AG04450 (cell line): ENCODE data around the gene ABHD10. TPM values are rescaled to one million over a fixed set of nuclear protein-coding genes. Genes with fewer than 3 reads are reported as not detected.

Experiments used
- CTCF ChIA-PET: fragments of 300-600, 350-600 bp; formaldehyde crosslinking; extraction: SDS; loops from one replicate; lab custom pipeline; 2022; ENCODE audit warnings: antibody characterized with exemption, inconsistent platforms; lab: Charles Lee
- POLR2A ChIA-PET: fragments of 350-600 bp; formaldehyde crosslinking; extraction: SDS; loops from one replicate; lab custom pipeline; 2021; ENCODE audit warnings: antibody characterized with exemption, inconsistent platforms; lab: Yijun Ruan, JAX
- DNase-seq: peaks from one replicate; pipeline ENCODE4 v3.0.0-alpha.2; 2011; ENCODE audit warnings: low read depth, low spot score
- H3K27ac ChIP-seq: one replicate; pipeline ENCODE4 v1.5.1; 2012; ENCODE audit warnings: low read depth, low read length, control low read depth
- H3K27me3 ChIP-seq: one replicate; pipeline ENCODE4 v1.6.0; 2012; ENCODE audit warnings: low read length; ENCODE audit not compliant: control insufficient read depth, insufficient read depth
- H3K4me3 ChIP-seq: 2 replicates; pipeline ENCODE4 v1.5.1; 2011; ENCODE audit warnings: mild to moderate bottlenecking, low read depth, low read length, control low read depth
- H3K9me3 ChIP-seq: 2 replicates; pipeline ENCODE4 v1.5.1; 2012; ENCODE audit warnings: low read length; ENCODE audit not compliant: control insufficient read depth, insufficient read depth
- polyA plus RNA-seq: library from polyadenylated mRNA; depleted of rRNA; stranded (reverse); fragments of >200 nt; gene quantifications from 2 replicates; pipeline ENCODE4 v1.2.3, GENCODE V29; 2011
- TF ChIP-seq, protein P1 (sequence below): IDR thresholded peaks from 2 replicates; pipeline ENCODE4 v1.5.1; 2011; ENCODE audit warnings: low read depth, low read length, control low read depth, inconsistent platforms

Gene ABHD10
- polyA plus RNA-seq, 1 experiment = 37.5 TPM

DNA sequence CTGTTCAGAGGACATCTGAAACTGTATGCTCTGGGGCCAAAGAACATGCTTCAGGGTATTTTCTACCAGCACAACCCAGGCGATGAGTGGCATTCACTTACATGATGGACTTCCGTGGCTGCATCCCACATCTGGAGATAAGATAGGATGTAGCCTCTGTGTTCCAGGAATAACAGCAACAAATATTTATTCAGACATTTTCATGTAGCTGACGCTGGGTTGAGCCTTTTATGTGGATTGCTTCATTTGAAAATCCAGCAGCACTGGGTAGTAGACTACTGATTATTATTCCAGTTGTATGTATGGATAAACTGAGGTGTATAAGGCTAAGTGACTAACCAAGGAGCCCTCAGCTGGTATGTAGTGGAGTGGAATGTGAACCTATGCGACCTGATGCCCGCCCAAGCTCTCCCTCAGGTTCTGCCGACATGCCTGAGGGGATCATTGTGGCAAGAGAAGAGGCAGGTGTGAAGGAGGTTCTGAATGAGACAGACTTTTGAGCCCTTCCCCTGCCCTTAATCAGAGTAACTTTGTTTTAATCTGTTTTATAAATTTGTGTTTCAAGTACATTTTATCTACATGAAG is 25.9 kb upstream of the ABHD10 start:
- no peak for DNase-seq
- TF ChIP-seq, protein P1, sequence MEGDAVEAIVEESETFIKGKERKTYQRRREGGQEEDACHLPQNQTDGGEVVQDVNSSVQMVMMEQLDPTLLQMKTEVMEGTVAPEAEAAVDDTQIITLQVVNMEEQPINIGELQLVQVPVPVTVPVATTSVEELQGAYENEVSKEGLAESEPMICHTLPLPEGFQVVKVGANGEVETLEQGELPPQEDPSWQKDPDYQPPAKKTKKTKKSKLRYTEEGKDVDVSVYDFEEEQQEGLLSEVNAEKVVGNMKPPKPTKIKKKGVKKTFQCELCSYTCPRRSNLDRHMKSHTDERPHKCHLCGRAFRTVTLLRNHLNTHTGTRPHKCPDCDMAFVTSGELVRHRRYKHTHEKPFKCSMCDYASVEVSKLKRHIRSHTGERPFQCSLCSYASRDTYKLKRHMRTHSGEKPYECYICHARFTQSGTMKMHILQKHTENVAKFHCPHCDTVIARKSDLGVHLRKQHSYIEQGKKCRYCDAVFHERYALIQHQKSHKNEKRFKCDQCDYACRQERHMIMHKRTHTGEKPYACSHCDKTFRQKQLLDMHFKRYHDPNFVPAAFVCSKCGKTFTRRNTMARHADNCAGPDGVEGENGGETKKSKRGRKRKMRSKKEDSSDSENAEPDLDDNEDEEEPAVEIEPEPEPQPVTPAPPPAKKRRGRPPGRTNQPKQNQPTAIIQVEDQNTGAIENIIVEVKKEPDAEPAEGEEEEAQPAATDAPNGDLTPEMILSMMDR = no peak

DNA sequence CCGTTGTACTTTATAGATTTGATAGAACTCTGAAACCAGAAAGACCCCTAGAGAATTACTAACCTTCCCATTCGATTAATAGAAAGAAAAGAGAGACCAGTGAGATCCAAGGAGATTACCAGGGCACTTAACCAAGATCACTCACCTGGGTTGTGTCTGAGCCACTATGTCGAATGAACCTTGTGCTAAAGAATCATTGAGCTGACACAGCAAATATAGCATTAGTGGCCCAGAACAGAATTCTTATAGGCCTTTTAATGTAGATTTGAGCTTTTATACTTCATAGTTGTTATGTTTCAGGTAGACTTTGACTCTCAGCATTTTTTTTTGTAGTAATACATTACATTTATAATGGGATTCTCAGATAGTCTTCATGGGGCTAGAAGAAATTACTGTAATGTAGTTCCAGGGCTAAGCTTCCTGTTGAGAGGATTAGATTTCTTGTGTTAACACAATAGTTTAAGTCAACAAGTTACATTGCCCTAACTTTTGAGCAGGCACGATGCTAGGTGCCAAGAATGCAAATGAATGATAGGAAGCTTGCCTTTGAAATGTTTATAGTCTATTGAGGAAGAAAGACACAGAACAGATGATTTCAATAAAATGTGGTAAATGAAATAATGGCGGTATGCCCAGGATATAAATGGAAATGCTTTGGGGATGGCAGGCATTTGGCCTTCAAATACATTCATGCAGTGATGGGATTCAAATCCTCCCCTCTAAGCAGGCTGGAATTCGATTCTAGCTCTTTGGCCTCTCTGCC is 24.4 kb upstream of the ABHD10 start:
- CTCF ChIA-PET = interaction anchor here (0.7 to 5.3 kb wide), 6 partner anchors 13 to 238 kb away, joined by 3 to 37 read pairs (median 5); no protein-coding TSS in a partner anchor
- Histone ChIP-seq H3K27me3 (no peaks in the 10 kb centered on the region), H3K9me3 (no peaks in the 10 kb centered on the region), H3K4me3 (no peak overlapping the region), H3K27ac (no peak overlapping the region)
- TF ChIP-seq, protein P1 = no peak
- POLR2A ChIA-PET = no interaction called here
- no peak for DNase-seq

More for the DNA sequence above, 25.9 kb upstream of the ABHD10 start:
- no peak overlapping the region for H3K4me3 ChIP-seq
- no peaks in the 10 kb centered on the region for H3K9me3 ChIP-seq
- no peaks in the 10 kb centered on the region for H3K27me3 ChIP-seq
- ChIA-PET POLR2A (no interaction called here), CTCF (interaction anchor here (1.3 kb wide), 1 partner anchor 15 kb away, joined by 3 read pairs; no protein-coding TSS in a partner anchor)
- no peak overlapping the region for H3K27ac ChIP-seq

DNA sequence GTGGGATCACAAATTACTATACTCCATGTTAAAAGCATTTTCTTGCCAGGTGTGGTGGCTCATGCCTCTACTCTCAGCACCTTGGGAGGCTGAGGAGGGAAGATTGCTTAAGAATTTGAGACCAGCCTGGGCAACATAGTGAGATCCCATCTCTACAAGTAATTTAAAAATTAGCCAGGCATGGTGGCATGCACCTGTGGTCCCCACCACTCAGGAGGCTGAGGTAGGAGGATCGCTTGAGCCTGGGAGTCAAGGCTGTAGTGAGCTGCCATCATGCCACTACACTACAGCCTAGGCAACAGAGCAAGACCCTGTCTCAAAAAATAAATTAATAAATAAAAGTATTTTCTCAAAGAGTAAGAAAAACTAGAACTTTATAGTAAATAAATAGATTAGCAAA is 22.9 kb upstream of the ABHD10 start:
- no peak for DNase-seq
- ChIA-PET POLR2A (no interaction called here), CTCF (interaction anchor here (5.3 kb wide), 1 partner anchor 239 kb away, joined by 37 read pairs; no protein-coding TSS in a partner anchor)
- Histone ChIP-seq H3K27me3 (no peaks in the 10 kb centered on the region), H3K9me3 (no peaks in the 10 kb centered on the region), H3K4me3 (no peak overlapping the region), H3K27ac (no peak overlapping the region)
- TF ChIP-seq, protein P1 = no peak

GRCh38 chr3:111956449-111956848 is 22.4 kb upstream of the ABHD10 start:
- TF ChIP-seq, protein P1 = no peak
- Histone ChIP-seq H3K27ac (no peak overlapping the region), H3K9me3 (no peaks in the 10 kb centered on the region), H3K27me3 (no peaks in the 10 kb centered on the region), H3K4me3 (no peak overlapping the region)
- DNase-seq = no peak
- CTCF ChIA-PET = interaction anchor here (3.5 to 5.3 kb wide), 2 partner anchors 12 to 240 kb away, joined by 25 to 37 read pairs; no protein-coding TSS in a partner anchor
- POLR2A ChIA-PET = no interaction called here
